ENCODE measurements around the gene GALNT7.
A peak's percentile ranks its signal among the peaks of the same experiment; 100 is the strongest.

Gene GALNT7

DNA sequence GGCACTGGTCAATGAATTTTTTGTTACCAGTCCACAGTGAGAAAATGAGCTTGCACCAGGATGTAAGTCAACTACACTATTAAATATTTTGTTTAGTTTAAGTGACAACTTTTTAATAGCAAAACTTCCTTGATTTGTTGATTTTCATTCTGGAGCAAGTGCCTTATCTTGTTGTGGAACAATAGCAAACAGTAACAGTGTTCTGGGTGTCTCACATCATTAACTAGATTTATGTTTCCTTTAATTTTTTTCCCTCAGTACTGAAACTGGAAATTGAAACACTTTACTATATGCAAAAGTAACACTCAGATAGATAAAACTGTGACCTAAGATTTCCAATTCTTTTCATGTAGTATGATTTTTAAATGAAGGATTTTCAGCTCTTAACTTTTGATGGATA lies 80.1 kb downstream of the GALNT7 start:
- no peak for TF ChIP-seq MYC (IDR thresholded peaks at IDR 0.05; ENCODE audit: low read depth, low read length)
- TF ChIP-seq, protein P1, sequence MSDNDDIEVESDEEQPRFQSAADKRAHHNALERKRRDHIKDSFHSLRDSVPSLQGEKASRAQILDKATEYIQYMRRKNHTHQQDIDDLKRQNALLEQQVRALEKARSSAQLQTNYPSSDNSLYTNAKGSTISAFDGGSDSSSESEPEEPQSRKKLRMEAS (IDR thresholded peaks at IDR 0.05; ENCODE audit: low read depth, low read length) = no peak
- TF ChIP-seq, protein P2, sequence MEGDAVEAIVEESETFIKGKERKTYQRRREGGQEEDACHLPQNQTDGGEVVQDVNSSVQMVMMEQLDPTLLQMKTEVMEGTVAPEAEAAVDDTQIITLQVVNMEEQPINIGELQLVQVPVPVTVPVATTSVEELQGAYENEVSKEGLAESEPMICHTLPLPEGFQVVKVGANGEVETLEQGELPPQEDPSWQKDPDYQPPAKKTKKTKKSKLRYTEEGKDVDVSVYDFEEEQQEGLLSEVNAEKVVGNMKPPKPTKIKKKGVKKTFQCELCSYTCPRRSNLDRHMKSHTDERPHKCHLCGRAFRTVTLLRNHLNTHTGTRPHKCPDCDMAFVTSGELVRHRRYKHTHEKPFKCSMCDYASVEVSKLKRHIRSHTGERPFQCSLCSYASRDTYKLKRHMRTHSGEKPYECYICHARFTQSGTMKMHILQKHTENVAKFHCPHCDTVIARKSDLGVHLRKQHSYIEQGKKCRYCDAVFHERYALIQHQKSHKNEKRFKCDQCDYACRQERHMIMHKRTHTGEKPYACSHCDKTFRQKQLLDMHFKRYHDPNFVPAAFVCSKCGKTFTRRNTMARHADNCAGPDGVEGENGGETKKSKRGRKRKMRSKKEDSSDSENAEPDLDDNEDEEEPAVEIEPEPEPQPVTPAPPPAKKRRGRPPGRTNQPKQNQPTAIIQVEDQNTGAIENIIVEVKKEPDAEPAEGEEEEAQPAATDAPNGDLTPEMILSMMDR (IDR thresholded peaks at IDR 0.05; ENCODE audit: low read depth, low read length) = no peak
- no peak for TF ChIP-seq POLR2A (IDR thresholded peaks at IDR 0.05; ENCODE audit: extremely low read depth, insufficient read length)
- no peak for DNase-seq (ENCODE audit: low read depth)
- H3K4me3 ChIP-seq (ENCODE audit: low read depth, low read length) = no peak overlapping the region

DNA sequence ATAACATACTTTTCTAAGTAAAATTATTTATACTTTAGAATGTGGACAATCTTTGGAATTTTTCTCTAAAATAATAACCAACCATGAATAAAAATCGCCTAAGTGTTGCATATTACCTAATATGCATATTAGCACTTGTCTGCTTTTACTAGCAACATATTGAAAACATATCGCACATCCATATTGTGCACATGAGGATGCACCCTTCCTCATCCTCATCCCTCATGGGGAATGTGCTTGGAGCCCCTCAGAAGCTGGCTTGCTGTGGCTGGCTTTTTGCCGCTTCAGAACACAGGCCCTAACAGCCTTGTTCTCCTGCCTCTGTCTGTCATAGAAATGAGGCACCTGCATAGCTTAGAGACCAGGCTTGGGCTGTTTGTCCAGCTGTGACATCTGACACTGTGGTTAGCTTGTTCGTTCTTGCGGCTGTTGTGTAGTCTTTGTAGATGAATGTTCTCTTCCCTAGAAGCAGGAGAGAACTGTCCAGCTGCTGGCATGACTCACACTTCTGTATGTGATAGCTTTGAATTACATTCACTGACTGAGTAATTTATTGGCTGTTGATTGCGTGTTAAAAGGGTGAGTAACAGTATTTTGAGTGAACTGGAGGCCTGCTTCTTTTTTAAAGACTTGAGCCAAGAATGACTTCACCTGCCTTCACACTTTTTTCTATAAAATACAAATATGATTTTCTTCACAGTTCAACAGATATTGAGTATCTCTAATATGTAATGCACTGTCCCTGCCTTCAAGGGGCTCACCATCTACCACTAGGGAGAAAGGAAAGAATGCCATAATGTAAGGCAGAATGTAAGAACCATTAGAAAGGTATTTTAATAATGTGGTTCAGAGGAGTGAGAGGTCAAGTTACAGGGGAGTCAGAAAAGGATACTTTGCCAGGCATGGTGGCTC lies 83.7 kb downstream of the GALNT7 start:
- no peak overlapping the region for H3K4me3 ChIP-seq (ENCODE audit: low read depth, low read length)
- TF ChIP-seq, protein P1 (IDR thresholded peaks at IDR 0.05; ENCODE audit: low read depth, low read length) = peak; percentile 65; the same call in 1 of the 2 replicates
- no peak for TF ChIP-seq POLR2A (IDR thresholded peaks at IDR 0.05; ENCODE audit: extremely low read depth, insufficient read length)
- TF ChIP-seq, protein P2 (IDR thresholded peaks at IDR 0.05; ENCODE audit: low read depth, low read length) = no peak
- peak; percentile 56 for TF ChIP-seq MYC (IDR thresholded peaks at IDR 0.05; ENCODE audit: low read depth, low read length)
- peak; percentile 94 for DNase-seq (ENCODE audit: low read depth)

DNA sequence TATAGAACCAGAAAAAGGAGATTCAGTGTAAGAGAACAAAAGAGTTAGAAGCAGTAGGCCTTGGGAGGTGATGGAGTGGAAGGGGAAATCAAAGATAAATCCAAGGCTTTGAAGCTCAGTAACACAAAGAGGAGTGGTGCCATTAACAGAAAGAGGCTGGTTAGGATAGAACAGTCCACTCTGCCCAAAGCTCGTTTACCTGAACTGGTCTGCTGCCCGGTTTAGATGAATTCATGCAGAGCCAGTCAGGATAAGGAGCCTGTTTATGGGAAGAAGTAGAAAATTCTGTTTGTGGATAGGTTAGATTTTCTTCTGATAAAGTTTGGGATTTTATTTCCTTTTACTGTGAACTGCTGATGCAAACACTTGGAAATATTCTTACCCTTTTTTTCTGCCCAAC lies 85.0 kb downstream of the GALNT7 start:
- TF ChIP-seq, protein P1 (IDR thresholded peaks at IDR 0.05; ENCODE audit: low read depth, low read length) = no peak
- TF ChIP-seq, protein P2 (IDR thresholded peaks at IDR 0.05; ENCODE audit: low read depth, low read length) = no peak
- TF ChIP-seq MYC (IDR thresholded peaks at IDR 0.05; ENCODE audit: low read depth, low read length) = no peak
- TF ChIP-seq POLR2A (IDR thresholded peaks at IDR 0.05; ENCODE audit: extremely low read depth, insufficient read length) = no peak
- no peak for DNase-seq (ENCODE audit: low read depth)
- H3K4me3 ChIP-seq (ENCODE audit: low read depth, low read length) = no peak overlapping the region

DNA sequence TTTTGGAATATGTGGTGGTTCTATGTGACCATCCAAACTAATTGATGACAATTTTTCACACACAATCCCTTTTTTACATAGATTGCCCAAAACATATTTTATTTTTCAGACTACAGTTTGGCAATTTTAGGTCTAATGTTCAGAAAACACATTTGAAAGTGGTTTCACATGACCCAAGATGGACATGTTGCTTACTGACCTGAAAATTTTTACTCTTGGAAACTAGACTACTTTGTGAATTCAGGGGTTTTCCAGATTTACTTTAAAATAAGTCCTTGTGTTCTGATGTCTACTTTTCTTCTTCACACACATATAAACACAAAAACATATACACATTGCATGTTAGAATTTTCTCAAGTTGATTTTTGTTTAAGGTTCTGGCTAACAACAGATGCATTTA lies 86.0 kb downstream of the GALNT7 start:
- TF ChIP-seq POLR2A (IDR thresholded peaks at IDR 0.05; ENCODE audit: extremely low read depth, insufficient read length) (no peak), MYC (IDR thresholded peaks at IDR 0.05; ENCODE audit: low read depth, low read length) (no peak)
- no peak for DNase-seq (ENCODE audit: low read depth)
- no peak overlapping the region for H3K4me3 ChIP-seq (ENCODE audit: low read depth, low read length)

DNA sequence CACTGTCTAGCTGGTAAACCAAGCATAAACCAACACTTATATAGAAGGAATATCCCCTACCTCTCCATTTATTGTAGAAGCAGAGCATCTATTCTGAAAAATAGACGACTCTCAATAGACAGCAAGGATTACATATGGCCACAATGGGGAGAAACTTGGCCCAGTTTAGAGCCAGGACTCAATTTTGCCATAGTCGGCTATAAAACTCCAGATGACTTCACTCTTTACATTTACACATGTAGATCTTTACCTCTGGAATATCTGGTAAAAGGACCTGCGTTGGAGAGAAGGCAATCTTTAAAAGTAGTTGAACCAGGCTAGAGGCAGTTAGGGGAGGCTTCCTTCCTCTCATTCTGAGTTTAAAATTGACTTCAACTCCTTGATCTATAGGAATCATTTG lies 88.2 kb downstream of the GALNT7 start:
- no peak for DNase-seq (ENCODE audit: low read depth)
- TF ChIP-seq, protein P2 (IDR thresholded peaks at IDR 0.05; ENCODE audit: low read depth, low read length) = no peak
- TF ChIP-seq MYC (IDR thresholded peaks at IDR 0.05; ENCODE audit: low read depth, low read length) (no peak), POLR2A (IDR thresholded peaks at IDR 0.05; ENCODE audit: extremely low read depth, insufficient read length) (no peak)
- TF ChIP-seq, protein P1 (IDR thresholded peaks at IDR 0.05; ENCODE audit: low read depth, low read length) = no peak
- H3K4me3 ChIP-seq (ENCODE audit: low read depth, low read length) = no peak overlapping the region
